ENCODE results near the gene CAMTA1. TPM values are rescaled to one million over a fixed set of nuclear protein-coding genes. Genes with fewer than 3 reads are reported as not detected.

CAMTA1 gene
- total RNA-seq, 2 experiments from 2014 or later = 43.9 to 73.3 TPM

DNA sequence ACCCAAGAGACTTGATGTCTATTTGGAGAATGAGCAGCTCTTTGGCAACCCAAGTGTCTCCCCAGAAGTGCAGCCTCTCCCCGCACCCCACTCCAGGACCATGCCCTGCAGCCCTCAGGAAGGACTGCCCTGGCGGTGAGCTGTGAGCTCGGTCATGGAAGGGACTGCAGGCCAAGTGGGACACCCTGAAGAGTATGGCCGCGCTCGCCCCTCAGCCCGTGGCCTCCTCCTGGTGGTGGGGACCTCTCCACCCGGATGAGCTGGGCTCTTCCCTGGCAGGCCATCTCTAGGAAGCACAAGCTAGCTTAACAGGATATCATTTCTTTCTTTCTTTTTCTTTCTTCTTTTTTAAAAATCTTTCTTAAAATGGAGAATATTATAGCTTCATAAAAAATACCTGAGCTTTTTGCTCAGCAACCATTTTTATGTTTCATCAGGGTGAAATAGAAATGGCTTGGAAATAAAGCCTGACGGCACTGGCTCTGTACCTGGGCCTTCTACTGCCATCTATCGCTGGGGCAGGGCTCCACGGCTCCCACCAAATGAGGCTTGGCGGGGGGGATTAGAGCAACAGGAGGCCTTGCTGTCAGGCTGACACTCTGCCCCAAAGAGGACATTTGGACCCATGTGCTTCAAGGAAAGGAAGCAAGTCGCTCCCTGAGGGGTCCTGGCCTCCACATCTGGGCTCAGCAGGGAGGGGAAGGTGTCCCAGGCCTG is 689.7 kb downstream of the CAMTA1 start:
- intact Hi-C loops (cut with micrococcal nuclease; ENCODE audit: unreplicated experiment) = no loop called here

DNA sequence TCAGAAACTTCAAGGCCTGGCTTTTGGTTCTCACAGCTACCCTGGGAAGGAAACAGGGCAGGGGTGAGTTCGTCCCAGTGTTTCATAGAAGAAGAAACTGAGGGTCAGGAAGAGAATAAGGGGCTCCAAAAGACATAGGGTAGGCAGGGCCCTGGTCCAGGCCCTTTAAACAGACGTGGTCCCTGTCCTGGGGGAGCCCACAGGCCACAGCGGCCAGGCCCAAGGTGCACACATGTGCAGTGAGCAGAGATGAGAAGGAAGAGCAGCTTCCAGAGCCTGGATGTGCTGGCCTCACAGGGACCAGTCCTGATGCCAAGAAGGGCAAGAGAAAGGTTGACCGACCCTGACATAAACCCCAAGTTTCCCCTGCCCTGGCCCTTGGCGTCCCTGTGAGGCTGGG is 690.4 kb downstream of the CAMTA1 start:
- POLR2A ChIA-PET = no interaction called here
- TF ChIP-seq EZH2phosphoT487 (IDR thresholded peaks at IDR 0.05; ENCODE audit: borderline replicate concordance, low read depth, low read length) = no peak
- TF ChIP-seq, protein P1, sequence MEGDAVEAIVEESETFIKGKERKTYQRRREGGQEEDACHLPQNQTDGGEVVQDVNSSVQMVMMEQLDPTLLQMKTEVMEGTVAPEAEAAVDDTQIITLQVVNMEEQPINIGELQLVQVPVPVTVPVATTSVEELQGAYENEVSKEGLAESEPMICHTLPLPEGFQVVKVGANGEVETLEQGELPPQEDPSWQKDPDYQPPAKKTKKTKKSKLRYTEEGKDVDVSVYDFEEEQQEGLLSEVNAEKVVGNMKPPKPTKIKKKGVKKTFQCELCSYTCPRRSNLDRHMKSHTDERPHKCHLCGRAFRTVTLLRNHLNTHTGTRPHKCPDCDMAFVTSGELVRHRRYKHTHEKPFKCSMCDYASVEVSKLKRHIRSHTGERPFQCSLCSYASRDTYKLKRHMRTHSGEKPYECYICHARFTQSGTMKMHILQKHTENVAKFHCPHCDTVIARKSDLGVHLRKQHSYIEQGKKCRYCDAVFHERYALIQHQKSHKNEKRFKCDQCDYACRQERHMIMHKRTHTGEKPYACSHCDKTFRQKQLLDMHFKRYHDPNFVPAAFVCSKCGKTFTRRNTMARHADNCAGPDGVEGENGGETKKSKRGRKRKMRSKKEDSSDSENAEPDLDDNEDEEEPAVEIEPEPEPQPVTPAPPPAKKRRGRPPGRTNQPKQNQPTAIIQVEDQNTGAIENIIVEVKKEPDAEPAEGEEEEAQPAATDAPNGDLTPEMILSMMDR (conservative IDR thresholded peaks at IDR 0.05; ENCODE audit: low read length) = no peak
- CTCF ChIA-PET (ENCODE audit: unreplicated experiment) = no interaction called here

More for the DNA sequence above, 689.7 kb downstream of the CAMTA1 start:
- Histone ChIP-seq H3K4me2 (ENCODE audit: low read length) (no peak overlapping the region), H3K79me2 (ENCODE audit: insufficient read depth, low read depth, low read length) (no peaks in the 10 kb centered on the region), H3K4me1 (ENCODE audit: insufficient read depth, low read length, poor library complexity, severe bottlenecking) (no peaks in the 10 kb centered on the region), H2AFZ (ENCODE audit: low read length) (no peak overlapping the region), H3K9me3 (ENCODE audit: low read length) (no peaks in the 10 kb centered on the region), H3K9me2 (ENCODE audit: insufficient read depth, low read length) (no peaks in the 10 kb centered on the region), H3K27ac (ENCODE audit: low read depth, low read length, poor library complexity, severe bottlenecking) (no peak overlapping the region), H3K36me3 (ENCODE audit: insufficient read depth, low read length) (no peaks in the 10 kb centered on the region), H4K20me1 (ENCODE audit: insufficient read depth, low read length) (no peaks in the 10 kb centered on the region), H3K4me3 (ENCODE audit: low read depth, low read length, poor library complexity, severe bottlenecking) (no peak overlapping the region)
- no peak for TF ChIP-seq EZH2phosphoT487 (IDR thresholded peaks at IDR 0.05; ENCODE audit: borderline replicate concordance, low read depth, low read length)
- TF ChIP-seq, protein P1 (conservative IDR thresholded peaks at IDR 0.05; ENCODE audit: low read length) = peak; percentile 55
- POLR2A ChIA-PET = interaction anchor here (0.6 kb wide), 1 partner anchor 208 kb away, joined by 6 read pairs; no protein-coding TSS in a partner anchor
- no peak for DNase-seq (ENCODE audit: low spot score)
- CTCF ChIA-PET (ENCODE audit: unreplicated experiment) = no interaction called here
- no TSS peak for BruUV-seq (replicated peaks)

DNA sequence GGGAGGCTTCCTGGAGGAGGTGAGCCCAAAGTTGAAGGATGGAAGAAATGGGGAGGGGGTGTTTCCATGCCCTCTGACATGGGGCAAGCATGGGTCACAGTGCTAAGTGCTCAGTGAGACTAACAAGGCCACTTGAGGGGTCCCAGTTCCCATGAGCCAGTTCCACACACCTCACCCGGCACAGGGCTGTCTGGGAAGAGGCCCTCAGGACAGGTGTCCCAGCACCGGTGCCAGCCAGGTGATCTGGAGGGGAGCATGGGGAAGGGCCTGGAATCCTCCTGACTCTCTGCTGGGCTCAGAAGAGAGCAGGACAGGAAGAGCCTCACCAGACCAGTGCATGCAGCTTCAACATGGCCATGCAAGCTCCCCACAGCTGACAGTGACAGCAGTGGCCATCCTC is 691.1 kb downstream of the CAMTA1 start:
- no TSS peak for BruUV-seq (replicated peaks)
- Histone ChIP-seq H3K36me3 (ENCODE audit: insufficient read depth, low read length) (no peaks in the 10 kb centered on the region), H3K4me3 (ENCODE audit: low read depth, low read length, poor library complexity, severe bottlenecking) (no peak overlapping the region), H3K4me2 (ENCODE audit: low read length) (no peak overlapping the region), H3K9me3 (ENCODE audit: low read length) (no peaks in the 10 kb centered on the region), H4K20me1 (ENCODE audit: insufficient read depth, low read length) (no peaks in the 10 kb centered on the region), H3K27ac (ENCODE audit: low read depth, low read length, poor library complexity, severe bottlenecking) (no peak overlapping the region), H3K4me1 (ENCODE audit: insufficient read depth, low read length, poor library complexity, severe bottlenecking) (no peaks in the 10 kb centered on the region), H3K79me2 (ENCODE audit: insufficient read depth, low read depth, low read length) (no peaks in the 10 kb centered on the region), H3K9me2 (ENCODE audit: insufficient read depth, low read length) (no peaks in the 10 kb centered on the region), H2AFZ (ENCODE audit: low read length) (no peak overlapping the region)
- intact Hi-C loops (cut with micrococcal nuclease; ENCODE audit: unreplicated experiment) = no loop called here
- DNase-seq (ENCODE audit: low spot score) = no peak
- TF ChIP-seq, protein P1 (conservative IDR thresholded peaks at IDR 0.05; ENCODE audit: low read length) = no peak
- TF ChIP-seq EZH2phosphoT487 (IDR thresholded peaks at IDR 0.05; ENCODE audit: borderline replicate concordance, low read depth, low read length) = no peak
- CTCF ChIA-PET (ENCODE audit: unreplicated experiment) = no interaction called here
- POLR2A ChIA-PET = no interaction called here

More for the DNA sequence above, 690.4 kb downstream of the CAMTA1 start:
- Histone ChIP-seq H3K9me2 (ENCODE audit: insufficient read depth, low read length) (no peaks in the 10 kb centered on the region), H3K9me3 (ENCODE audit: low read length) (no peaks in the 10 kb centered on the region), H3K4me3 (ENCODE audit: low read depth, low read length, poor library complexity, severe bottlenecking) (no peak overlapping the region), H3K79me2 (ENCODE audit: insufficient read depth, low read depth, low read length) (no peaks in the 10 kb centered on the region), H3K4me2 (ENCODE audit: low read length) (no peak overlapping the region), H3K27ac (ENCODE audit: low read depth, low read length, poor library complexity, severe bottlenecking) (no peak overlapping the region), H3K36me3 (ENCODE audit: insufficient read depth, low read length) (no peaks in the 10 kb centered on the region), H3K4me1 (ENCODE audit: insufficient read depth, low read length, poor library complexity, severe bottlenecking) (no peaks in the 10 kb centered on the region), H2AFZ (ENCODE audit: low read length) (no peak overlapping the region), H4K20me1 (ENCODE audit: insufficient read depth, low read length) (no peaks in the 10 kb centered on the region)
- DNase-seq (ENCODE audit: low spot score) = no peak
- intact Hi-C loops (cut with micrococcal nuclease; ENCODE audit: unreplicated experiment) = no loop called here
- BruUV-seq (replicated peaks) = no TSS peak
